Mucosa of descending colon (tissue), 3 donors: ENCODE data around the gene TMC2. TPM values are rescaled to one million over a fixed set of nuclear protein-coding genes. Genes with fewer than 3 reads are reported as not detected.

Experiments used
- ATAC-seq: fragments of 200-7000 bp; cut with Tn5 transposase; one replicate; pipeline ENCODE4 v1.9.1; 2020; ENCODE audit warnings: mild to moderate bottlenecking, moderate library complexity
- DNase-seq, 3 donors: peaks; one replicate each; pipeline ENCODE4 v3.0.0-alpha.2; 2020
- H3K36me3 ChIP-seq: fragments of 200-600 bp; one replicate; pipeline ENCODE4 v1.8.0; 2021; ENCODE audit warnings: low read depth, mild to moderate bottlenecking
- H3K4me1 ChIP-seq: fragments of 200-600 bp; one replicate; pipeline ENCODE4 v1.8.0; 2021; ENCODE audit warnings: low read depth, mild to moderate bottlenecking
- H3K4me3 ChIP-seq: fragments of 200-600 bp; one replicate; pipeline ENCODE4 v1.8.0; 2021; ENCODE audit warnings: mild to moderate bottlenecking
- H3K9me3 ChIP-seq: fragments of 200-600 bp; one replicate; pipeline ENCODE4 v1.8.0; 2021; ENCODE audit warnings: mild to moderate bottlenecking
- intact Hi-C, 2 donors: fragments of 100-400 bp; cut with DNase I in 1 of 2; cut with micrococcal nuclease in 1 of 2; formaldehyde crosslinking; loops; one replicate each; pipeline versions ENCODE4 v1.11.0 to v1.11.1; 2022; cut with DNase I, micrococcal nuclease
- total RNA-seq, 3 donors: library from RNA; stranded (reverse); fragmentation: NEBNext Ultra II Directional in 2 of 3; extraction: Animal tissue kit (Norgen Biotek cat#: 25700) in 2 of 3; gene quantifications; one replicate each; pipeline versions ENCODE4 v1.2.1 to v1.2.4, GENCODE V29; 2021 to 2023
- TF ChIP-seq, protein P1 (sequence below): fragments of 200-600 bp; IDR thresholded peaks from one replicate; pipeline ENCODE4 v1.8.0; 2022; ENCODE audit warnings: antibody characterized with exemption, mild to moderate bottlenecking
- donor health status: DM: no; HTN: no; CAD: no; lungs with moderate emphysema.
- donor health status: DM: no; HTN: no; CAD: no.
- donor health status: DM: no; HTN: yes; CAD: no.

The TMC2 gene
- total RNA-seq, 3 donors from 2014 or later = 0.09 to 0.41 TPM; not detected in 1

DNA sequence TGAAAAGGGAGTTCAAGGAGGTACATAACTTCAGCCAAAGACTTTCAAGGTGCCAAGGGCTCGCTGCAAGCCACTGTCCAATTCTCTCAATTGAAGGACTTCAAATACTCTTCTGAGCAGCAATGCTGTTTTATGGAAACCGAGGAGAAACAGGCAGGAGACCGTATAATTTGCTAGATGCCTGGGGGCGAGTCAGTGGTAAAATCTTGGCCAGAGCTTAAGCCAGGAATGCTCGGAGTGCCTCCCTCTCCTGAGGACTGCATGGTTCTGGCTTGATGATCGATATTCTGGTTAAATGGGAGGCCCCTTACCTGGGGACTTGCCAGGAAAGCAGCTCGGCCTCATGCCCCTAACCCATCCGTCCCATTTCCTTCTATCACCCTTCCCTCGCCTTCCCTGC is 80.3 kb downstream of the TMC2 start:
- no peak for DNase-seq
- Histone ChIP-seq H3K36me3 (no peaks in the 10 kb centered on the region), H3K4me3 (no peak overlapping the region), H3K9me3 (no peaks in the 10 kb centered on the region), H3K4me1 (no peaks in the 10 kb centered on the region)
- ATAC-seq = no peak
- TF ChIP-seq, protein P1, sequence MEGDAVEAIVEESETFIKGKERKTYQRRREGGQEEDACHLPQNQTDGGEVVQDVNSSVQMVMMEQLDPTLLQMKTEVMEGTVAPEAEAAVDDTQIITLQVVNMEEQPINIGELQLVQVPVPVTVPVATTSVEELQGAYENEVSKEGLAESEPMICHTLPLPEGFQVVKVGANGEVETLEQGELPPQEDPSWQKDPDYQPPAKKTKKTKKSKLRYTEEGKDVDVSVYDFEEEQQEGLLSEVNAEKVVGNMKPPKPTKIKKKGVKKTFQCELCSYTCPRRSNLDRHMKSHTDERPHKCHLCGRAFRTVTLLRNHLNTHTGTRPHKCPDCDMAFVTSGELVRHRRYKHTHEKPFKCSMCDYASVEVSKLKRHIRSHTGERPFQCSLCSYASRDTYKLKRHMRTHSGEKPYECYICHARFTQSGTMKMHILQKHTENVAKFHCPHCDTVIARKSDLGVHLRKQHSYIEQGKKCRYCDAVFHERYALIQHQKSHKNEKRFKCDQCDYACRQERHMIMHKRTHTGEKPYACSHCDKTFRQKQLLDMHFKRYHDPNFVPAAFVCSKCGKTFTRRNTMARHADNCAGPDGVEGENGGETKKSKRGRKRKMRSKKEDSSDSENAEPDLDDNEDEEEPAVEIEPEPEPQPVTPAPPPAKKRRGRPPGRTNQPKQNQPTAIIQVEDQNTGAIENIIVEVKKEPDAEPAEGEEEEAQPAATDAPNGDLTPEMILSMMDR = no peak
- intact Hi-C loops = no loop called here

DNA sequence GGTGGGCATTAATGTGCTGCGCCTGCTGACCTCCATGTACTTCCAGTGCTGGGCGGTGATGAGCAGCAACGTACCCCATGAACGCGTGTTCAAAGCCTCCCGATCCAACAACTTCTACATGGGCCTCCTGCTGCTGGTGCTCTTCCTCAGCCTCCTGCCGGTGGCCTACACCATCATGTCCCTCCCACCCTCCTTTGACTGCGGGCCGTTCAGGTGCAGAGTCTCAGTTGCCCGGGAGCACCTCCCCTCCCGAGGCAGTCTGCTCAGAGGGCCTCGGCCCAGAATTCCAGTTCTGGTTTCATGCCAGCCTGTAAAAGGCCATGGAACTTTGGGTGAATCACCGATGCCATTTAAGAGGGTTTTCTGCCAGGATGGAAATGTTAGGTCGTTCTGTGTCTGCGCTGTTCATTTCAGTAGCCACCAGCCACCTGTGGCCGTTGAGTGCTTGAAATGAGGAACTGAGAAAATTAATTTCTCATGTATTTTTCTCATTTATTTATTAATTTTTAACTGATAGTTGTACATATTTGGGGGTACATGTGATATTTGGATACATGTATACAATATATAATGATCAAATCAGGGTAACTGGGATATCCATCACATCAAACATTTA is 80.8 kb downstream of the TMC2 start:
- no peaks in the 10 kb centered on the region for H3K9me3 ChIP-seq
- no peaks in the 10 kb centered on the region for H3K4me1 ChIP-seq
- intact Hi-C loops = no loop called here
- TF ChIP-seq, protein P1 = no peak
- H3K4me3 ChIP-seq = no peak overlapping the region
- DNase-seq (no peak), ATAC-seq (no peak)
- H3K36me3 ChIP-seq = no peaks in the 10 kb centered on the region

DNA sequence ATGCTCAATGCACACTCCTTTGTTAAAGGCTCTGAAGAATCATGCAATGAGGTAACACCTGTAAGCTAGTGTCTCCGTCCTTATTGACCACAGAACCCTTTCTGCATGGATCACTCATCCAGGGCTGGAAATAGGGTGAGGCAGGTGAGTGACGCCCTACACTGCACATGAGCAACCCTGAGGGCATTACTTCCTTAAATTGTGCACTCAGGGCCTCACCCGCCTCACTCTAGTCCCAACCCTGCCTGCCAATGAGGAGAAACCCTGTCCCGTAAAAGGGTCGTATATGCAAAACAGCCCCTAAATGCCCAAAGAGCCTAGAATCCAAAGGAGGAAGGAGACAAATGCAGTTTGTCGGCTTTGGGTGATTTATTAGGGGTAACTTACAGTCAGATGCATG is 82.4 kb downstream of the TMC2 start:
- Histone ChIP-seq H3K36me3 (no peaks in the 10 kb centered on the region), H3K4me3 (no peak overlapping the region), H3K4me1 (no peaks in the 10 kb centered on the region), H3K9me3 (no peaks in the 10 kb centered on the region)
- DNase-seq (no peak), ATAC-seq (peak; percentile 79)
- intact Hi-C loops = no loop called here
- TF ChIP-seq, protein P1 = no peak

DNA sequence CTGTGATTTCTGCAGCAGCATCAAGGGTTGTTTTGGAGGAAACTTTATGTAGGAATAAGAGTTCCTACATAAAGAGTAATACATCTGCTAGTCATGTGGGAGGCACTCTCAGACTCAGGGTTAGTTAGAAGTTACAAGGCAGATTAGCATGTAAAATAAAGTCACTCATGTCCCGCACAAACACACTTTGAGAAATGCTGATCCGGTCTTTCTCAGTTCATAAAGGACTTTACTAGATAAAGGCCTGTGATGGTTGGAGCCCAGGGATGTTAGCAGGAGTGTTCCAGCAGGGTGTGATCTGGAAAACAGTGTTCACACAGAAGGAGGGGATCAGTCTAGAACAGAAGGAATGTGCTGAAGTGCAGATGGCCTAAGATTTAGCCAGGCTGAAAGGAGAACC is 83.0 kb downstream of the TMC2 start:
- Histone ChIP-seq H3K9me3 (no peaks in the 10 kb centered on the region), H3K4me3 (no peak overlapping the region), H3K36me3 (no peaks in the 10 kb centered on the region), H3K4me1 (no peaks in the 10 kb centered on the region)
- TF ChIP-seq, protein P1 = no peak
- intact Hi-C loops = no loop called here
- ATAC-seq (no peak), DNase-seq (no peak)

DNA sequence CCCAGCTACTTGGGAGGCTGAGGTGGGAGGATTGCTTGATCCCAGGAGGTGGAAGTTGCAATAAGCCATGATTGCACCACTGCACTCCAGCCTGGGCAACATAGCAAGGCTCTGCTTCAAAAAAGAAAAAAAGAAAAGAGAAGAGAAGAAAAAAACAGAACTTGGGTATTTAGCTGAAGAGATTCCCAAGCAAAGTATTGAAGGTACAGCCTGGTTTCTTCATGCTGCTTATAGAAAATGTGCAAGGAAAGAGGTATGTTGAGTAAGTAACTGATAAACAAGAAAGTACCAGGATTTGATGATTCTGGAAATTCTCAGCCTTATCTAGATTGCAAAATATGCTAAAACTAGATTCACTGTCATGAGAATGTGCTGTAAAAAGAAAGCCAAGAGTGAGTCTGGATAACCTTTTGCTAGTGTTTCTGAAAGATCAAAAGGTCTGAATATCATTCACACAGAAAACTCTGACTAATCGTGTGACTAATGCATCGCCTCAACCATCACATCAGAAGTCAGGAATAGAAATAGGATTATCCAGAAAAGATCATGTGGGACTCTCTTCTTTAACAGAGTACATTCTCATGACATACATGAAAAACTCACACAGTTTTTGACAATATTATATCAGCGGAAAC is 83.7 kb downstream of the TMC2 start:
- no peaks in the 10 kb centered on the region for H3K4me1 ChIP-seq
- no peak overlapping the region for H3K4me3 ChIP-seq
- intact Hi-C loops = no loop called here
- no peak for ATAC-seq
- TF ChIP-seq, protein P1 = no peak
- no peaks in the 10 kb centered on the region for H3K9me3 ChIP-seq
- DNase-seq = no peak
- H3K36me3 ChIP-seq = no peaks in the 10 kb centered on the region
